ENCODE measurements around the gene PER1.

DNA sequence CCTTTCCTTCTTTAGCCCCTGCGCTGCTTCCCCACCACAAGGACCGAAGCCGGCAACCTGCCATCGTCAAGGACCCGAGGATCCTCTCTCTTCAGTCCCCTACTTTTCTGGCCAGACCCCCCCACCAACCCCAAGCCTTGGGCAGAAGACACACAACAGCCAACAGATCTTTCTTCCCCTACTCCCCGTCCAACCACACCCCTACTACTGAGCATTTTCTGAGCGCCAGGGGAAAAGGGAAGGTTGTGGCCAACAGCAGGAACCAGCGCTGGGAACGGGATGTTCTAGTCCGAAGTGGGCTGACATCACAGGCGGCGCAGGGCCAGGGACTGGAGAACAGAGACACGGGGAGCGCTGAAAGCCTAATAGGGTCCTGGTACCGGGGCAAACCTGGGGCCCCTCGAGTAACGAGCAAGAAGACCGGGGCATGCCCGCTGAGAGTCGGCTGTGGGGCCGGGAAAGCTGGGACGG is 528 bp downstream of the PER1 start:
- TF ChIP-seq CTCF (IDR thresholded peaks at IDR 0.05) (no peak), POLR2A (IDR thresholded peaks at IDR 0.05) (no peak)
